DMS153 (cell line): ENCODE results near the gene TOP1.
"Not testable (repeated sequence)": the region's sequence is repeated elsewhere in the genome, so short reads cannot be mapped to it uniquely, and the experiment has no call there.

ENCODE experiments used
- DNase-seq: peaks from one replicate; lab custom pipeline; 2025; lab: John Stamatoyannopoulos, UW

Gene TOP1

DNA sequence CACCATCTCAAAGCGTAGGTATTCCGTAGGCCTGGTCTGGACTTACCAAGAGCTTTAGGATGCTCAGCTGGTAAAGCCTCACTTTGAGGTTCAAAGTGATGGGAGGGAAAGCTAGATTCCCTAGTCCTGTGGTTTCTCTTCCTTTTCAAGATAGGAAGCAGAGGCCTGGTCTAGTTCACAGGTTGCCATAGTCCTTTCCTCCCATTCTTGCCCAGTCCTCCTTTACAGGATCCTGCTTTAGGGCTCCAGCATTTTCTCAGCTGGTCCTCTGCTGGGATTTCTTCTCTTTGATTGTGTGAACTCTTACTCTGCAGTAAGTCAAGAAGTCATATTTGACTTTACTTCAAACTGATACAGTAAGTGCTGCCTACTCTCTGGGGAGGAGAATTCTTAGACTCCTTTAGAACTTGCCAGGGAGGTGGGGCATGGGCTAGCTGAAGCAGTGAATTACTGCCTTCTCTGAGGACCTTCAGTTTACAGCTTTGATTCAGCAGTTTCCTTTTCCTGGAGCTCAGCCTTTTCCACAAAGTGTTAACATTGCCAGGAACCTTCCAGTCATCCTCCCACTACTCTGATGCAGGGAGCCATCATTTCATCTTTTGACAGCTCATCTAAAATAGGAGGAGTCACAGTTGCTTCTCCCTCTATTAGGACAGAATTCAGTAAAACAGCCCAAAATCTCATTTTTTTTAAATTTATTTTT lies 65.9 kb downstream of the TOP1 start:
- no peak for DNase-seq

DNA sequence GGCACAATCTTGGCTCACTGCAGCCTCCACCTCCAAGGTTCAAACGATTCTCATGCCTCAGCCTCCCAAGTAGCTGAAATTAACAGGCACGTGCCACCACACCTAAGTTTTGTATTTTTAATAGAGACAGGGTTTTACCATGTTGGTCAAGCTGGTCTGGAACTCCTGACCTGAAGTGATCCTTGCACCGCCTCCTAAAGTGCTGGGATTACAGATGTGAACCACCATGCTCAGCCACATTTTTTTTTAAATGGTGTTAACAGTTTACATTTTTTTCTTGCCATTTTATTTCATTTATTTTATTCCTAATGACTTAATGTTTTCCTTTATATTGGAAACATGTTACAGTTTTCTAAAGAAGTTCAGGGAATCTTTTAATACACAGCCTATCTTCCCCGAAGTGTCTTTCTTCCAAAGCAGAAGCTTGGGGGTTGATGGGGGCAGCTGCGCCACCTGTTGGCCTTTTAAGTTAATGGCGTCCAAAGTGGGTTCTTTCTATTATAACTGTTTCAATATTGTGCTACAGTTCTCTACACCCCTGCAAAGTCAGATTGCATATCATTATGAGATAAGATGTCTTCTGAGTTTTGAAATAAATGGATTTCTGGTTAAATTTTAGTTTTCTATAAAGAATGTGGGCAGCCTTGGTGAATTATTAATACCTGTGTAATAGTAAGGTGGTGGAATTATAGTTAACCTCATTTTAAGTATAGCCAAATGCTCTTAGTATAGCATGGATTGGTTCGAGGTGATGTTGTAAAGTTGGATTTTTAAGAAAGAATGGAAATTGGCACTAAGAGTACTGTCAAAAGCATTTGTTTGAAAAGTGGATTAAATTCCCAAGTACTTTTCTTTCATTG lies 66.7 kb downstream of the TOP1 start:
- peak; percentile 14 for DNase-seq

DNA sequence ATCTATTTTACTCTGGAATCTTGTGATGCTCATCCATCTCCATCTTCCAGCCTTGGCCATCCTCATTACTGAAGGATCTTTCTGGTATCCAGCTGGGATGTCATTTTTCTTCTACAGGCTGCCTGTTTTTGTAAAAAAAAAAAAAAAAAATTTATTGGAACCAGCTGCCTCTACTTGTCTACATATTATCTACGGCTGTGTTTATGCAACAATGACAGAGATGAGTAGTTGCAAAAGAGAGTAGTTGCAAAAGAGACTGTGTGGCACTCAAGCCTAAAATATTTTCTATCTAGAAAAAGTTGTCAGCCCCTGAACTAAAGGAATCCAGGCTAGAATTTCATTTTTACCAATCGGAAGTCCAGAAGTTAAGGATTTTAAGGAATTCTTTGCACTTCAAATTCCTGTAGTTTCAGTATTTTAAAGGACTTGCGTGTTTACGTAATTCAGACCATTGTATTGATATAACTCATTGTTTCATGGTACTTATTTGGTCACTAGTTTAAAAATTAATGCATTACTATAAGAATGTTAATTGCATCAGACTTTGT lies 70.2 kb downstream of the TOP1 start:
- DNase-seq: no peak

DNA sequence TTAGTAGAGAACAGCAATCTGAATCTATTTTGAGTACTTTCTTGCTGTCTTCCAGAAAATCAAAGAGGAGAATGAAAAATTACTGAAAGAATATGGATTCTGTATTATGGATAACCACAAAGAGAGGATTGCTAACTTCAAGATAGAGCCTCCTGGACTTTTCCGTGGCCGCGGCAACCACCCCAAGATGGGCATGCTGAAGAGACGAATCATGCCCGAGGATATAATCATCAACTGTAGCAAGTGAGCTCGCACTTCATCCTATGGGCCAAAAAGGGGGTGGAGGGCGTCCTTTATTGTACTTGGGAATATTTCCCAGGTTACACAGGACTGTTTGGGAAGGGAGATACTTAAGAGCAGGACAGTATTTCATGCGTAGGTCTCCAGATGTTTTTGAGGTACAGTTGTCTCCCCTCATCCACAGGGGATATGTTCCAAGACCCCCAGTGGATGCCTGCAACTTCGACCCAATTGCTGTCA lies 71.4 kb downstream of the TOP1 start:
- no peak for DNase-seq

DNA sequence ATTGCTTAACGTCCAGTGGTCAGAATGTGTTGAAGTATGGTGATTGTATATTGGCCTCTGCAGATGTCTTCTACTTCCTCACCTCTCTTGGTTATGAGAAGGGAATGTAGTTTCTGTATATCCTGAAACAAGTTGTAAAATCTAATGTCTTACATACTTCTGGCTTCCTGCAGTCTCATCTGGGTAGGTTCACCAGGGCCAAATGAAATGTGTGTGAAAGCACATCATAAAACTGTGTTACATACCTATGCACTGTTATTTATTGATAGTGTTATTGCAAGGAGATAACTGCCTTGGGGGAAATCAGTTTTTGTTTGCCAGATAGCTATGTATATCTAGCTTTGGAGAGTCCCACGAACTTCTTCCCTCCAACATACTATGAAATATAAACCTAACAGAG lies 73.0 kb downstream of the TOP1 start:
- DNase-seq: no peak

DNA sequence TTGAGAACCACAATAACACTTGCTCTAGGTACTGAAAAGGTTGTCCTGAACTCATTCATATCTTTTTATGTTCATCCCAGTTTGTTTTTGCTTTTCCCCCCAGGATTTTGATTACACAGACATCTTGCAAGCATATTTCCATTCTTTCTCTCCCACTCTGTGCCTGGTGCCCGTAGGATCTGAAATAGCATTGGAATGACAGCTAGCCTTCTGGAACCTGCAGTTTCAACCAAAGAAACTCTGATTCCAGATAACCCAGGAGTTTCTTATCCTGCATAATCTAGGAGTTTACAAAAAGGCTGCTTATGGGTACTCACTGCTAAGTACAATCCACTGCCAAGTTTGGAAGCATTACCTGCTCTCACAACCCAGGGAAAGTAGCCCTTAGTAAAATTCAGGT lies 79.9 kb downstream of the TOP1 start:
- DNase-seq: no peak

DNA sequence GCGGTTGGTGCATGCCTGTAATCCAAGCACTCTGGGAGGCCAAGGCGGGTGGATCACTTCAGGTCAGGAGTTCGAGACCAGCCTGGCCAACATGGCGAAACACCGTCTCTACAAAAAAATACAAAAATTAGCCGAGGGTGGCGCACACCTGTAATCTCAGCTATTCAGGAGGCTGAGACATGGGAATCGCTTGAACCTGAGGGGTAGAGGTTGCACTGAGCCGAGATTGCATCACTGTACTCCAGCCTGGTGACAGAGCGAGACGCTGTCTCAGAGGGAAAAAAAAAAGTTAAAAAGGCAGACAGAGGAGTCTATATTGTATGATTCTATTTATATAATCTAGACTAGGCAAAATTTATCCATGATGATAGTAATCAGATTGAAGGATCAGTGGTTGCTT lies 81.4 kb downstream of the TOP1 start:
- DNase-seq: no peak

DNA sequence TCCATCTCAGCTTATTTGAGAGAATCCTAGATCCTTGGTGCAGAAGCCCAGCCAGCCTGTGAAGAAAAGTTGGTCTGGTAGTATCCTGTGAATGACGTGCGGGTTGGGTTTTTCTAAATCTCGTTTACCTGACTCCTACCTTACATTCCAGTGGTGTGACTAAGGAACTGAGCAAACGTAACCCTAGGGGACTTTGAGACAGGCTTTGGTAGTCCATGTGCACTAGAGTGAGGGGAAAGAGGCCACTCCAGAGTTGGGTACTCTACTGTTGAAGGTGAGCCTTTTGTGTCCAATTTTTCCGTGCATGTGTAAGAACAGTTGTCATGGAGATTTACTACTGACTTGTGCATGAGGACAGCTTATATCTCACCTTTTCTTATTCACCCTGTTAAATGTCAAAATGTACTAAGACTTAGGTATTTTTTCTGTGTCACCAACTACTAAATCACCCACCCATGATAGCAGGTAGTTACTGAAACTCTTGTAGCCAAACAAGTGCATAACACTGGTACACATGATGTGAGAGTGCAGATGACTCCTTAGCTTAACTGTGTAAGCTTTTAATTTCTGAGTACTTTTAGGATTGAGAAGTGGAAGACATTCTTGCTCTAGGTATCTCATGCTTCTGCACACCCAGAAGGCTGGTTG lies 82.4 kb downstream of the TOP1 start:
- no peak for DNase-seq

DNA sequence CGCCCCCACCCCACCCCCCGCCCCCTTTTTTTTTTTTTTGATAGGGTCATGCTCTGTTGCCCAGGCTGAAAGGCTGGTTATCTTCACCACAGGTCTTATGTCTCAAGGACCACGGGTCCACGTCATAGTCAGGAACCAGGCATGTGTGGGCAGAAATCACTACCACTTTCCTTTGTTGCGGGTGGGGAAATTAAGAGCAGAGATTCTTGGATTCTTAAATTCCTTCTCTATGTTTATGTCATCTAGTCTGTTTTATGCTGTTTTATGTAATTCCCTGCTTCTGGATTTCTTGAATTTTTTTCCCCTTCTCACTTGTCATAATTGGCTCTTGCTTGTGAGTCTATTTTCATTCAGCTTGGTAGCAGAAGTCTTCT lies 82.9 kb downstream of the TOP1 start:
- no peak for DNase-seq

DNA sequence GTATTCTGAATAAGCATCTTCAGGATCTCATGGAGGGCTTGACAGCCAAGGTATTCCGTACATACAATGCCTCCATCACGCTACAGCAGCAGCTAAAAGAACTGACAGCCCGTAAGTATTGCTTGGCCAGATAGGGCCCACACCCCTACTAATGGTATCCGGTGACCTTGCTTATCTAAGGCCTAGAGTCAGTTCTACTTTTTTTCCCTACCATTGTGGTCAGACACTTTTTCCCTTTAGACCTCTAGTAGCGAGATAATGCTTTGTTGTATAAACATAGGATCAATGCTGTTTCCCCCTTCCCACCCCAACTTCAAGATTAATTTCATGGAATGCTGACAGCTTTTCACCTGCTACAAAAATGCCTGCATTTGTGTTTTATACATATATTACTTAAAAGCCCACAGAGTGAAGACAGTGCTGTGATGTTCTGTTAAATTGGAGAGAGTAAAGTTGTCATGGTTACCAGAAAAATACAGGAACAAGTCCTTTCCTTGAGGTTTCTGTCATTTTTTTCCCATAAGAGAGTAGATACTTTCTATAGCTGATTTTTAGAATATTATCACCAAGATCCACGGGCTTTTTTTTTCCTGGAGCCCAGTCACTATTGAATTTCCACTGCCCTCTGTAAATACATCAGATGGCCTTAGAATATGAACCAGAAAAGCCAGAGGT lies 87.8 kb downstream of the TOP1 start:
- DNase-seq: no peak

DNA sequence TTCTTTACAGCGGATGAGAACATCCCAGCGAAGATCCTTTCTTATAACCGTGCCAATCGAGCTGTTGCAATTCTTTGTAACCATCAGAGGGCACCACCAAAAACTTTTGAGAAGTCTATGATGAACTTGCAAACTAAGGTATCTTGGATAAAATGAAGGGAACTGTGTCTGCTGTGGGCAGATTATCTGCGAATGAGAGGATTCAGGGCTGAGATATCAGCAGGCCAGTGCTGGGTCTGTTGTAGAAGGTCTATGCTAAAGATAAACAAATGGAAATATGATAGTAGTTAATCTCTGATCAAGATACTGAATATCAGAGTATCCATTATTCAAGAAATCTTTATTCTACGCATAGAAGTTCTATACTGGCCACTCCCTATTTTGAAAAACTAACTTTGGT lies 89.5 kb downstream of the TOP1 start:
- DNase-seq: not testable (repeated sequence)

DNA sequence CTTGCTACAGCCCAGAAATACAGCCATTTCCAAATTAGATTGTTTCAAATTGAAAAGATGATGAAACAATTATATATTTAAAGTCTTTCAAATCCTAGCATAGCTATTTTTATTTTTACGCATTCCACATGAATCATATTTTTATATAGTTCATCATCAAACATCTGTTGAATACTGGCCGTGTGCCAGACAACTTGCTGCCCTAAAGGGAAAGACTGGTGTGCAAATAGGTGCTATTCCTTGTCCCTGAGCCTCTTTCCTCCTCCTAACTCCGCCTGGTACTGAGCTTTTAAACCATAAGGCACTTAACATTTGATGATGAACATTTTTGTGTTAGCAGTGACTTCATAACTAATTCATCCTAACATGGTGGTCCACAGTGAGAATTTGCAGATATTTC lies 90.0 kb downstream of the TOP1 start:
- no peak for DNase-seq

DNA sequence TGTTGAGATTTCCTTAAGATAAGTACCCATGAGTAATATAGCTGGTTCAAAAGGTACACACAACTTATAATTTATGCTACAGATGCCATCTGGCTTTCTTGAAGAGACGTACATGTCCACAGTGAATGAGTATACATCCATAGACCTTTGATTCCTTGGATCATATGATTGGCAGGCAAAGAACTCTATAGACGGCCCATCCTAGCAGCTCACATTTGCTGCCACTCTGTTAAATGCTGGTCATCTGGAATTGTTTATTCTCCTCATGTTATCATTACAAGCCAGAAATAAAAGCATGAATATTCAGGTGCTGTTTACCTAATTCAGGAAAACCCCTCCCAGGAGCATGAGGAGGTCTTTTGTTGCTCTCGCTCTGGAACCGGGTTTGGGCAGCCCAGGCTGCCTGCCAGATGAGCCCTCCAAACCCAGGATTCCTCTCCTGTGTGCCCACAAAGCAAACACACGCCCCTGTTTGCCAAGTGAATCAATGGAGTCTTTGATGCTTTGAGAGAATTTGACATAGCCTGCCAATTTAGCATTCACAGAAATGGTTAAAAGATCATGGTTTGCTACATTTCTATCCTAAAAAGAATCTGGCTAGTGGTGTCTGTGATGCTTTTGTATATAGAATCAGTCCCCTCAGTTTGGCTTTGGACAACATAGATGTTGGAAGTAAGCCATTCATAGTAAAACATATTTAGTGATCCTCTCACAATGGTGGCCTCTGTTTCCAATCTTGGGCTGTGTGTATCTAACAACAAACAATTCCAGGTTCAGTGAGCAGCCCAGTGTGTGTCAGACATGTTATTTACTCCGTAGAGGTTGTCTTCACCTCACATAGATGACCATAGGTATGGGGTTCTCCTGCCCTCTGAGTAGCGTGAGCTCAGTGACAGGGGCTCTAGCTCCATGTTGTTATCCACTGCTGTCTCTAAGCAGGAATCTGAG lies 91.3 kb downstream of the TOP1 start:
- DNase-seq: no peak

DNA sequence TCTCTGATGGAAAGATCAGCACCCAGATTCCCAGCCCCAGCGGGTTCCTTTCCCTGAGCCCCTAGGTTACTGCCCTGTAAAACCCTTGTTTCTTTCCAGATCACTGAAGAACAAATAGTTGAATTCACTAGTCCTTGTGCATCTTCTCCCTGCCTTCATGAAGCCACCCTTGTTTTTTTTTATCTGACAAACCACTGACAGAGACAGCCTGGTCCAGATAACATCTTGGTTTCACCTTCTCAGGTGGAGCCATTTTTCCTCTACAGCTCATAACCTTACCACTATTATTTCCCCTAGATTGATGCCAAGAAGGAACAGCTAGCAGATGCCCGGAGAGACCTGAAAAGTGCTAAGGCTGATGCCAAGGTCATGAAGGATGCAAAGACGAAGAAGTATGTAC lies 92.8 kb downstream of the TOP1 start:
- no peak for DNase-seq

DNA sequence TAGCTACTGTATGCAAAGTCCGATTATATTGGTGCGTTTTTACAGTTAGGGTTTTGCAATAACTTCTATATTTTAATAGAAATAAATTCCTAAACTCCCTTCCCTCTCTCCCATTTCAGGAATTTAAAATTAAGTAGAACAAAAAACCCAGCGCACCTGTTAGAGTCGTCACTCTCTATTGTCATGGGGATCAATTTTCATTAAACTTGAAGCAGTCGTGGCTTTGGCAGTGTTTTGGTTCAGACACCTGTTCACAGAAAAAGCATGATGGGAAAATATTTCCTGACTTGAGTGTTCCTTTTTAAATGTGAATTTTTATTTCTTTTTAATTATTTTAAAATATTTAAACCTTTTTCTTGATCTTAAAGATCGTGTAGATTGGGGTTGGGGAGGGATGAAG lies 95.0 kb downstream of the TOP1 start:
- DNase-seq: no peak

DNA sequence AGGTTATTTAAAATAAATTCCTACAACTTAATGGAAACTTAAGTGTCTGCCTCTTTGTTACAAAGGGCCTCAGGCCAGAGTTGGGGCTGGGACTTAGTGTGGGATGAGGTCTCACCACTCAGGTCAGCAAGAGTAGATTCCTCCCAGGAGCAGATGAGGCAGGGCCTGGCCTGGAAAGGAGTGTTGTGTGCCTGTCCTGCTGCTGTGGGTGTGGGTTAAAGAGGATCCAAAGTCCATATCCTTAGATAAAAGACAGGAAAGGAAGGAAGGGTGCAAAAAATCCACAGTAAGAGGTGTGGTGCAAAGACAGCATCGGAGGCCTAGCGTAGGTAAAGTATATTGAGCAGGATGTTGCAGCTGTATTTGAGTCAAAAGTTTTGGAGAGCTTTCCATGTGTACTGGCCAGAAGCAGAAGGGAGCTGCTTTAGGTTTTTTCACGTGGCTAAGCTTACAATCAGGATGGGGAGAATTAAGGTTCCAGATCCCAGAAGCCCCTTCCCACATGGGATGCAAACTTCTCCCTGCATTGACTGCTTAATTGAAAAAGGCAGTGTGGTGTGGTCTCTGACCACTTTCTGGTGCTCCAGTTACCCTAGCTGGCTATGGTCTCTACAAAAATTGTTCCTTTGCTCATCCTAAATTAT lies 96.0 kb downstream of the TOP1 start:
- no peak for DNase-seq

DNA sequence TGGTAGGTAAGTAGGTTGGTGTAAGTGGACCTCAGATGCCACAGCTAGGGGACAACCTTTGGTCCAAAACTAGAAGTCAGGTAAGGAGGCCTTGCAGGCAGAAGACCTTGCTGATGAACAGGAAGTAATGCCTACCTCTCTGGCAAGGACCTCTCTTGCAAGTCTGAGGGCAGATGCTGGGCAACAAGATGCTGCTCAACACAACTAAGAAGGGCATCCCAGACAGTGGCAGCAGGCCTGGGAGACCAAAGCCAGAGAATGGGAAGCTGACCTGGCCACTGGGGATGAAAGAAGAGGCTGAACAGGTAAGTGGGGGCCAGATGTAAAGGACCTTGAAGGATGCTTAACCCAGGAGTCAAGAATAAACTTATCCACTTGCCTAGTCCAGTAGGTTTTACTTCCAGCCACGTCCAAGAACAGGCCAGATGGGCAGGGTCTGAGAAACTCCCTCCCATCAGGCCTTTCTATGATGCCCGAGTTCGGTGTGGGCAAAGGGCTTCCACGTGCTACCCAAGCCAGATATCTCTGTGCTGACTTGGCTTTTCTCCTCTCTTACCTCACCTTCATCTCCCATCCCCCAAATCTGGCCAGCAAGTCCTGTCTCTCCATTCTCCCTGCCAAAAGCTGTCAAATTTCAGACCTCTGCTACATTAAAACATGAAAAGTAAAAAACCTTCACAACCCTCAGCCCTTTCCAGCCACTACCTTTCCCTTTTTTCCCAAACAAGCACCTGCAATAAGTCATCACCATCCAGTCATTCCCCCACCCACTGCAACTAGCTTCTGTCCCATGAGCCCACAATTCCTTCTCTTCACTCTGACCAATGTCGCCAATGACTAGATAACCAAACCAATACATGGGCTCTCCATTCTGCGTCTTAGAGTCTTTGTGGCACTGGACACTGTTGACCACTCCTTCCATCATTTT lies 97.2 kb downstream of the TOP1 start:
- no peak for DNase-seq

DNA sequence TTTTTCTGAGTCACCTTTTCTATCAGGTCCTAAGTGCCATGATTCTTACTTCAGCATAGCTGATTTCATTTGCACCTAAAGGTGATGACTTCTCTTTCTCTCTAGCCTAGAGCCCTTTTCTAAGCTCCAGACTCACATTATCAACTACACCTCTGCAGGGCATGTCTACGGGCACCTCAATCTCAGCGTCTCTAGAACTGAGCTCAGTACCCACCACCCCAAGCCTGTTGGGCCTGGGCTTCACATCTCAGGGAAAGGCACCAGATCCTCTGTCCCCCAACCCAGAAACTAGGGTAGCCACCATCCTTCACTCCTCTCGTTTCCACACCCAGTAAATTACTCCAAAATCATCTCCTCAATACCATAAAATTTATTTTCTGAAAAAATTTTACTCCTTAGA lies 98.1 kb downstream of the TOP1 start:
- DNase-seq: no peak

DNA sequence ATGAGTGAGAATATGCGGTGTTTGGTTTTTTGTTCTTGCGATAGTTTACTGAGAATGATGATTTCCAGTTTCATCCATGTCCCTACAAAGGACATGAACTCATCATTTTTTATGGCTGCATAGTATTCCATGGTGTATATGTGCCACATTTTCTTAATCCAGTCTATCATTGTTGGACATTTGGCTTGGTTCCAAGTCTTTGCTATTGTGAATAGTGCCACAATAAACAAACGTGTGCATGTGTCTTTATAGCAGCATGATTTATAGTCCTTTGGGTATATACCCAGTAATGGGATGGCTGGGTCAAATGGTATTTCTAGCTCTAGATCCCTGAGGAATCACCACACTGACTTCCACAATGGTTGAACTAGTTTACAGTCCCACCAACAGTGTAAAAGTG lies 99.7 kb downstream of the TOP1 start:
- not testable (repeated sequence) for DNase-seq
